GM19395 (cell line): ENCODE results near the gene TANGO2.
"Not testable (repeated sequence)": the region's sequence is repeated elsewhere in the genome, so short reads cannot be mapped to it uniquely, and the experiment has no call there.

Experiments used
- ATAC-seq: cut with Tn5 transposase; IDR thresholded peaks from one replicate; pipeline ENCODE4 v1.9.1; 2021; ENCODE audit warnings: mild to moderate bottlenecking, moderate library complexity; ENCODE audit not compliant: unreplicated experiment

The TANGO2 gene

DNA sequence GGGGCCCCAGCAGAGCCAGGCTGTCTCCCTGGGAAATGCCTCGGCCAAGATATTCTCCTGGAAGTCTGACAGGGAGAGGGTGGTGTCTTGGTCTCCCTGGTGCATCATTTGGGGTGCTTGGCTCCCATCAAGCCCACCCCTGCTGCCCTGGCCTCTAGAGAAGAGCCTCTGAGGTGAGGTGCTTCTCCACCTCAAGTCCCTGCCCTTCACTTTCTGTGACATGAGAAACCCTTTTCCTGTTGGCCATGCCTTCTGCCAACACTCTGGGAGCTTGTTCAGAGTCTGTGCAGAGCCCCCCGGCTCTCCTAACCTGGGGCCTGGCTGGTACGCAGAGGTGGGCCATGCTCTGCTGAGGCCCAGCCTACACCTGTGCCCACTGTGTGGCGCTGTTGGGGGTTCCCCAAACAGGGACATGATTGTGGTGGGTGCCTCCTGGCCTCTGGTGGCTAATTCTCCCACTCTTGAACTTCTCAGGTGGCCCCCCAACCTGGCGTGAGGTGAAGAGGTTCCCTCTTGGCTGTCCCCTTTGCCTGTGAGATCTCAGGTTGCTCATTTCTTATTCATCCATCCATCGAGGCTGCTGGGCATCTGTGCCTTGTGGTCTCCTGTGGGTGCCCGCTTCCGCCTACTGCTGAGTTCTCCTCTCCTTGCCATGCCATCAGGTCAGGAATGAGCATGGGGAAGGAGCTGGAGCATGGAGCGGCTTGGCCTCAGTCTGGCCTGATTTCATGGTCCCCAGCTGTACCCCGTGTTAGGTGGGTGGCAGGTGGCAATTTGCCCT lies 40.0 kb downstream of the TANGO2 start:
- no peak for ATAC-seq

DNA sequence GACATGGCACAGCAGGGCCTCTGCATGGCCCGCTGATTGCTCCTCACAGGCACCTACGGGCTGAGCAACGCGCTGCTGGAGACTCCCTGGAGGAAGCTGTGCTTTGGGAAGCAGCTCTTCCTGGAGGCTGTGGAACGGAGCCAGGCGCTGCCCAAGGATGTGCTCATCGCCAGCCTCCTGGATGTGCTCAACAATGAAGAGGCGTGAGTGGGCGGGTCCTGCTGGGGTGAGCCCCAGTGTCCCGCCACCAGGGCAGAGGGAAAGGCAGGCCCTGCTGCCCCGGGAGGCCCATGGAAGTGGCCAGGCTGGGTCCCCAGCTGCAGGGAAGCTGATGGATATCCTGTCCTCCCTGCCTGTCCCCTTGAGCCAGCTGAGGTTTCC lies 40.6 kb downstream of the TANGO2 start:
- ATAC-seq, result no peak

DNA sequence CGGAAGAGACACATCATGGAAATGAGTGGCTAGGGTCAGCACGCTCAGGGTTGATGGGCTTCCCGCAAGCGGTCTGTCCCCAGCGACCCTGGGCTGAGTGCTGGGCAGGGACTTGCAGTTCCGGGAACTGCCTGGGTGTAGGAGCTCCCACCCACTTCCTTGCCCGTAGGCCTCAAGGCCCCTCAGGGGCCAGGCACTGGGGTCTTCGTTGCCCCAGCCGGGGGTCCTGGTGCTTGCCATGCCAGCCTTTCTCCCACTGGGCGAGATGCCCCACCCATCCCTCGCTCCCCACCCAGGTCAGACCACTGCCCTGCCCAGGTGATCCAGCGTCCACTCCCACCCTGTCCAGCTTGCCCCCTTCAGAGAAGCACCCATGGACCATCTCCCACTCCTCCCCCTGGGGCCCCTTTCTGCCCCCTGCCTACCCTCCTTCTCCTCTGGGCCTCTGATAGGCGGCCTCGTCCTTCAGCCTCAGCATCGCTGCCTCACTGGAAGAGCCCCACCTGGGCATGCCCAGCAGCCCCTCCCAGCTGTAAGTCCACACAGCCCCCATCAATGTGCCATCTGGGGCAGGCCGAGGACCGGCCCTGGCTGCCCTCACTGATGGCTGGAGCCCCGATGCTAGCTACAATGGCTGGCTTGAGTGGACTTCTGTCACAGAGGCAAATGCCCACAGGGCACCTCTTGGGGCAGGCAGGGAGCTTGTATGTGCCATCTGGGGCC lies 41.3 kb downstream of the TANGO2 start:
- ATAC-seq, result no peak

DNA sequence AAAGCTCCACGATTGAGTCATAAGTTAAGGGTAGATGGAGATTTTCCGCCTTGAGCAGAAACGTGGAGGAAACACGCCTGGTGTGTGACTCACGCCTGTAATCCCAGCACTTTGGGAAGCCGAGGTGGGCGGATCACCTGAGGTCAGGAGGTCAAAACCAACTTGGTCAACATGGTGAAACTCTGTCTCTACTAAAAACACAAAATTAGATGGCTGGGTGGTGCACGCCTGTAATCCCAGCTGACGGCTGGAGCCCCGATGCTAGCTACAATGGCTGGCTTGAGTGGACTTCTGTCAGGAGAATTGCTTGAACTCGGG lies 41.8 kb downstream of the TANGO2 start:
- no peak for ATAC-seq

DNA sequence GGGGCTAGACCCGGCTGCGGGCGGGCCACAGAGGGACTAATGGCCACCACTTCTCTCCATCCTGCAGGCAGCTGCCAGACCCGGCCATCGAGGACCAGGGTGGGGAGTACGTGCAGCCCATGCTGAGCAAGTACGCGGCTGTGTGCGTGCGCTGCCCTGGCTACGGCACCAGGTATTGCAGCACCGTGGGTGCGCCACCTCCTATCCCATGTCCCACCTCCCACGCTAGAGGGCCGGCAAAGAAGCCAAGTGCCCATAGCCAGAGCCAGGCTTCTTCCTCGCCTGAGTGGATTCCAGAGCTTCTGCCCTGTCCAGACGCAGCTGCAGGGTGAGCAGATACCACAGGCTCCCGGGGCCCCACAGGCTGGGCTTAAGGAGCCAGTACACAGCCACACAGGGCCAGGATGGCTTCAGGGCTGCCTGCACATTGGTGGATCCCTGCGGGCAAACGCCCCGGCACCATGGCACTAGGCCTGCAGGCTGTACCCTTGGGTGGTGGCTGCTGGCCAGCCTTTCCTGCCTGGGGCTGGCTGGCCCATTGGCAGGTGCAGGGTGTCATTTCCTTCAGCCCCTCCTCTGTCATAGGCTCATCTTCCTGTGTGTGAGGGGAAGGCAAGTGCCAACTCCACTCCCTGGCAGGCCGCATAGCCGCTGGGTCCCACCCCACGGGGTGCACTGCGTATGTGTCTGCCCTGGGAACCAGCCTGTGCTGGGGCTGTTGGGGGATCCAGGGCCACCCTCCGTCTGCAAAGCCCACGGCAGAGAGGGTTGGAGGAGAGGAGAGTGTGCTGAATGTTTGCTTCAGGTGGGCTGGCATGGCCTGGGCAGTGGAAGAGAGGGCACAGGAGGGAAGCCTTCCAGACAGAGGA lies 42.6 kb downstream of the TANGO2 start:
- ATAC-seq, result no peak

DNA sequence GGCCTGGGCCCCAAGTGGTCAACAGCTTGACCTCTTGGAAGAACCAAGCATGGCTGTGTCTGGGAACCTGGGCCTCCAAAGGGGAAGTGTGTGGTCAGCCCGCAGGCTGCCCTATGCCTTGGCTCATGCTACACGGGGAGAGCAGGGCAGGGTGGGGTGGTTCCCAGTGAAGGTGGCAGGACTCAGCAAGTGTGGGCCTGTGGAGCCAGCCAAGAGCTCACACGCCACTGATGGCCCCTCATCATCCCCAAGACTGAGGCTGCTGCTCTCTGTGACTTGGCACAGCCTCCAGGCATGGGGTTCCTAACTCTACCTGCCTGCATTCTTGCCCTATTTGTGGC lies 43.2 kb downstream of the TANGO2 start:
- ATAC-seq, result no peak

DNA sequence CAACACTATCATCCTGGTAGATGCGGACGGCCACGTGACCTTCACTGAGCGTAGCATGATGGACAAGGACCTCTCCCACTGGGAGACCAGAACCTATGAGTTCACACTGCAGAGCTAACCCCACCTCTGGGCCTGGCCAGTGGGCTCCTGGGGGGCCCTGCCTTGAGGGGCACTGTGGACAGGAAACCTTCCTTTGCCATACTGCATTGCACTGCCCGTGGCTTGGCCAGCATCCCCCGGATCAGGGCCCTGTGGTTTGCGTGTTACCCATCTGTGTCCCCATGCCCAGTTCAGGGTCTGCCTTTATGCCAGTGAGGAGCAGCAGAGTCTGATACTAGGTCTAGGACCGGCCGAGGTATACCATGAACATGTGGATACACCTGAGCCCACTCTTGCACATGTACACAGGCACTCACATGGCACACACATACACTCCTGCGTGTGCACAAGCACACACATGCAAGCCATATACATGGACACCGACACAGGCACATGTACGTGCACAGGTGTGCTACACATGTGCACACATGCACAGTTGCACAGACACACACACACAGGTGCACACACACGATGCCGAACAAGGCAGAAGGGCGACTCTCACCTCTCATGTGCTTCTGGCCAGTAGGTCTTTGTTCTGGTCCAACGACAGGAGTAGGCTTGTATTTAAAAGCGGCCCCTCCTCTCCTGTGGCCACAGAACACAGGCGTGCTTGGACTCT lies 43.8 kb downstream of the TANGO2 start:
- no peak for ATAC-seq

DNA sequence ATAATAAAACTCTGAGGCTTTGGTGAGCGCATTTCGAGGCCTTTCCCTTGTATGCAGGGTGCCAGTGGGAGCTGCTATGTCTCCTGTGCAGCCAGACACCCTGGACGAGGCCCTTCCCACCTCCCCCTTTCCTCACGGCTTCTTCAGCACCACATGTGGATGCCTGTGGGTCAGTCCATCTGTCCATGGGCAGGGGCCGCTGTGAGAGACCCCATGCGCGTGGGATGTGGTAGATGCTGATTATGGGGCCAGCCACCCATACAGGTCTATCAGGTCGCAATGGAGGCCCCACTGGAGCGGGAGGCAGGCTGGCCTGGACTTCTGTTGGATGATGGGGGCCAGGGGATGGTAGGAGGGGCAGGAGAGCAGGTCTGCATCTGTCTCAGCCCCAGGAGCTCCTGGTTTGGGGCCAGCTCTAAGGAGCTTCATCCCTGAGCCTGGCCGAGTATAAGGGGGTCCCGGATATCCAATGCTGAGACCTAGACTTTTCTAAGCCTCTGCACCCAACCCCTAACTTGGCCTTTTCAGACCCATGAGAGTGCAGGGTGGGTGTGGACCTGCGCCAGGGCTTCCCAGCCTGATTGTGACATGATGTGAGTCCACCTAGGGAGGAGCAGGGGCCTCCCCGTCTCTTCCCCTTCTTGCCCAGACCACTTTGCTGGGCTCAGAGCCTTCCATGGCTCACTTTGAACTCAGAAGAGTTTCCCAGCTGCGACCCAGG lies 45.1 kb downstream of the TANGO2 start:
- no peak for ATAC-seq

DNA sequence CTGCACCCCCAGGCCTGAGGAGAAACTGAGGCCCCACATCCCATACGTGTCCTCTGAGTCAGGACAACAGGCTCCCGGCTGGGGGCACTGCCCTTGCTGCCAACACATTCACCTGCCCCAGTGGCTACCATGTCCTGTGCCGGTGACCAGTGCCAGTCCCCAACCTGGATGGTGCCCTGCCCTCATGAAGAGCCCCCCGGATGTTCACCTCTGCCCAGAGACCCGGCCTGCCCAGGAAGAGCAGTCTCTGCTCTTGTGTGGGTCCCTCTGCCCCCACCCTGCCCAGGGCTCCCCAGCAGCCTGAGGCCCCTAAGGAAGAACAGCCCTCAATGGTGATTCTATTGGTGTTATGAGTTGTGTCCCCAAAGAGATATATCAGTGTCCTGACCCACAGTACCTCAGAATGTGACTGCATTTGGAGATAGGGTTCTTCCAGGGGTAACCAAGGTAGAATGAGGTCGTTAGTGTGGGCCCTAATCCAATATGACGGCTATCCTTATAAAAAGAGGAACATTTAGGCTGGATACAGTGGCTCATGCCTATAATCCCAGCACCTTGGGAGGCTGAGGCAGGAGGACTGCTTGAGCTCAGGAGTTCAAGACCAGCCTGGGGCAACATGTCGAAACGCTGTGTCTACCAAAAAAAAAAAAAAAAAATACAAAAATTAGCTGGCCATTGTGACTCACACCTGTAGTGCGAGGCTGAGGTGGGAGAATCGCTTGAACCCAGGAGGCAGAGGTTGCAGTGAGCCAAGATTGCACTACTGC lies 45.9 kb downstream of the TANGO2 start:
- no peak for ATAC-seq

DNA sequence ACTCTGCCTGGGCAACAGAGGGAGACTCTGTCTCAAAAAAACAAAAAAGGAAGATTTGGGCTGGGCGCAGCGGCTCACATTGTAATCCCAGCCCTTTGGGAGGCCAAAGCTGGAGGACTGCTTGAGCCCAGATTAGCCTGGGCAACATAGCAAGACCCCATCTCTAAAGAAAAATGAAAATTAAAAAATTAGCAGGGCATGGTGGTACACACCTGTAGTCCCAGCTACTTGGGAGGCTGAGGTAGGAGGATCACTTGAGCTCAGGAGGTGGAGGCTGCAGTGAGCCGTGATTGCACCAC lies 46.4 kb downstream of the TANGO2 start:
- not testable (repeated sequence) for ATAC-seq

DNA sequence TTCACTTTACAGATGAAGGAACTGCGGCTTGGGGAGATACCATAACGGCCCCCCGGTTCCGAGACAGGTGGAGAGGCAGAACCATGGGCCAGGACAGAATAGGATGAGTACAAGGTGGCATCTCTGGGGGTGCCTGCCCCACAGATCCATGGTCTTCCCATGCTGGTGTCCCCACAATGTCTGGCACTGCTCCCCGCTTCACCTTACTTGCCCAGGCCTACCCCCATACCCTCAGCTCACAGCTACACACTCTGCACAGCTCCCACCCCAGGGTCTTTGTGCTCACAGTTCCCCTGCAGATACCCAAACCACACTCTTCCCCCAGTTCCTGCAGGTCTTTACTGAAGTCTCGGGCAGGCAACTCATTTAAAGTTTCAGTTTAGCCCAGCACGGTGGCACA lies 47.7 kb downstream of the TANGO2 start:
- ATAC-seq, result no peak

DNA sequence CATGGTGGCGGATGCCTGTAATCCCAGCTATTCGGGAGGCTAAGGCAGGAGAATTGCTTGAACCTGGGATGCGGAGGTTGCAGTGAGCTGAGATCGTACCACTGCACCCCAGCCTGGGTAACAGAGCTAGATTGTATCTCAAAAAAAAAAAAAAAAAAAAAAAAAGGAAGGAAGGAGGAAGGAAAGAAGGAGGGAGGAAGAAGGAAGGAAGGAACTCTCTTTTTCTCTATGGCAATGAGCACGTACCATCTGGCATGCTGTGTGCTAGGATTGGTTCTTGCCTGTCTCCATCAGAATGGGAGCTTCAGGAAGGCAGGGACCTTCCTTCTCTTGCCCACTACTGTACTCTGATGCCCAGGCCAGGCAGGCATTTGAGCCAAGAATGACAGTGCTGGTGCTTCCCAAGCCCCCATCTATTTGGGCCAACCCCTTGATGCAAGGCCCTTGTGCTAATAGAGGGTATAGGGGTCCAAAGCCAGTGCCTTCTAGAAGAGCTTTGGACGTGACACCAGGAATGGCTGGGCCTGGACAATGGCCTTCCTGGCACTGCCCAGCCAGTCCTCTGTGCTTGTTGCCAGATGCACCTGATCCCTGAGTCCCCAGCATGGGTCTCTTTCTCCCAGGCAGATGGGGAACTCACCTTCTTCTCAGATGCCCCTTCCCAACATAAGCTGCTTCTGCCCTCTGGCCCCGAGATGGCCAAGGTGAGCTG lies 48.6 kb downstream of the TANGO2 start:
- no peak for ATAC-seq

DNA sequence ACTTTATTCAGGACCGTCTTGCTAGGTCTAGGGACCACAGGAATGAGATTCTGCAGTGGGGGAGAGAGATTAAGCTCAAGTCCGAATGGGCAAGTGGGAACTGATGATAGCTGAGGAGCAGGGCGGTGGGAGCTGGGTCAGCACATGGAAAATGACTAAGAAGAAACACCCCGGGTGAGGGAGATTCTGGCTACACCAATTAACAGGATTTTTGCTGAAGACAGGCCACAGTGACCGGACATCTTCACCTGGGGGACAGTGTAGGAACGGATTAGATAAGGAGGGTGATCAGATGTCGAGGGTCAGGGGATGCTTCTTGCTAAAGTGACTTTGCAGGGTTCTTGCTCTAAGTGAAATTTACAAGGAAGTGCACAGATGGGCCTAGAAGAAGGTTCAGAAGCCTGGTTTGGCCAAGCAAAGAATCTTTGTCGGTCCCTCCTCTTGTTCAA lies 50.6 kb downstream of the TANGO2 start:
- ATAC-seq, result no peak

DNA sequence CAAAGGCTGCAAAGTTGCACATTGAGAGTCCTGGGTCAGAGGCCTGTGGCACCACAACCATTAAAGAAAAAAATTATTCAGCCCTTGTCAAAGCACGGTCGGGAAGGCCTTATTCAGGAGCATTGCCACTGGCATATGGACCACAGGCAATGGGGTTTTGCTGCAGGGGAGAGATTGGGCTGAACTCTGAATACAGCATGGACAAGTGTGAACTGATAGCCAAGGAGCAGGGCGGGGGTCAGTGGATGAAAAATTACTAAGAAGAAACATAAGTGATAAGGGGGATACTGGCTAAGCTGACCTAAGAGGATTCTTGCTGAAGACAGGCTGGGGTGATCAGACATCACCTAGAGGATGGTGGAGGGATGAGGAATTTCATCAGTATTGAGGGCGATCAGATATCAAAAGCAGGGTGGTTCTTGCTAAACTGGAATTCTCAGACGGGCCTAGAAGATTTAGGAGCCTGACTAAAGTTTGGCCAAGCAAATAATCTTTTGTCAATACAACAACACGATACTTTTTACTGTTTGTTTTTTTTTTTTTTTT lies 55.8 kb downstream of the TANGO2 start:
- no peak for ATAC-seq

DNA sequence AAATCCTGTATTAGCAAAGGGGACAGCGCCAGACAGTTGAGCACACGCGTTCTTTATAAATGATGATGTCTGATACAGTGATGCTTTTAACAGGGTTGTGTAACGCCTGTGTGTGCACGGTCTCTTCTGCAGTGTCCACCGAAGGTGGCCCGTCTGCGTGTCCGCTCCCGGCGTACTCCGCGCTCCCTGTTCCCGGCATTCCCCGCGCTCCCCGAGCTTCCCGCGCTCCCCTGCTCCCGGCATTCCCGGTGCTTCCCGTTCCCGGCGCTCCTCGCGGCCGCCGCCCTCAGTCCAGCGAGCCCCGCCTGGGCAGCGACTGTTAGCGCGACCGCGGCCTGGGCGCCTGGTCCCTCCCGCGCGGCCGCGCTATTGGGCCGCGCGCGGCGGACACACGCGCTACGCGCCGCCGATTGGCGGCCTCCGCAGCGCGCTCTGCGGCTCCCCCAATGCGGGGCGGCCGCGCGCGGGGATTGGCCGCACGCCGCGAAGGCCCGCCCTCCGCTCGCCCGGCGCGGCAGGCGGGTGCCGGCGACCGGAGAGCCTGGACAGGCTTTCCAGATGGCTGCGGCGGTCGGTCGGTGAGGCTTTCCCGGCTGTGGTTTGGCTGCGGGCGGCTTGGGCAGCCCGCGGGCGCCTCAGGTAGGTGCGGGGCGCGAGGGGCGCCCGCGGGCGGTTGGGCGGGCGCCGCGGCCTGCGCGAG lies 59.0 kb downstream of the TANGO2 start, which contains the start of gene DGCR8:
TSS of gene DGCR8 (plus strand) at position 497 of the 700 bp plus-strand sequence. CDS start 5,723 bp downstream, outside the sequence.
- ATAC-seq, result peak; percentile 71

DNA sequence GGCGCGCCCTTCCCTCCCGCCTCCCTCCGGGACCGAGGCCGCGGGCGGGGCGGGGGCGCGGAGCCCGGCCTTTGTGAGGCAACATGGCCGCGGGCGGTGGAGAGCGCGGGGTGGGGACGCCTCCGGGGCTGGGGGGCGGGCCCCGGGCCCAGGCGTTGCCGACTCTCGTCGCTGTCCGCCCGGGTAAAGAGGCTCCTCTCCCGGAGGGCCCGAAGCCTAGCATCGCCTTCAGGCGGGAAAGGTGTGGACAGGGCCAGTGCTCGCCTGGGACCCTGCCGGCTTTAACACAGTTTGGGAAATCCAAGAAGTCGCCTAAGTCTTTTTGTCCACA lies 59.5 kb downstream of the TANGO2 start:
- ATAC-seq, result peak; percentile 65

DNA sequence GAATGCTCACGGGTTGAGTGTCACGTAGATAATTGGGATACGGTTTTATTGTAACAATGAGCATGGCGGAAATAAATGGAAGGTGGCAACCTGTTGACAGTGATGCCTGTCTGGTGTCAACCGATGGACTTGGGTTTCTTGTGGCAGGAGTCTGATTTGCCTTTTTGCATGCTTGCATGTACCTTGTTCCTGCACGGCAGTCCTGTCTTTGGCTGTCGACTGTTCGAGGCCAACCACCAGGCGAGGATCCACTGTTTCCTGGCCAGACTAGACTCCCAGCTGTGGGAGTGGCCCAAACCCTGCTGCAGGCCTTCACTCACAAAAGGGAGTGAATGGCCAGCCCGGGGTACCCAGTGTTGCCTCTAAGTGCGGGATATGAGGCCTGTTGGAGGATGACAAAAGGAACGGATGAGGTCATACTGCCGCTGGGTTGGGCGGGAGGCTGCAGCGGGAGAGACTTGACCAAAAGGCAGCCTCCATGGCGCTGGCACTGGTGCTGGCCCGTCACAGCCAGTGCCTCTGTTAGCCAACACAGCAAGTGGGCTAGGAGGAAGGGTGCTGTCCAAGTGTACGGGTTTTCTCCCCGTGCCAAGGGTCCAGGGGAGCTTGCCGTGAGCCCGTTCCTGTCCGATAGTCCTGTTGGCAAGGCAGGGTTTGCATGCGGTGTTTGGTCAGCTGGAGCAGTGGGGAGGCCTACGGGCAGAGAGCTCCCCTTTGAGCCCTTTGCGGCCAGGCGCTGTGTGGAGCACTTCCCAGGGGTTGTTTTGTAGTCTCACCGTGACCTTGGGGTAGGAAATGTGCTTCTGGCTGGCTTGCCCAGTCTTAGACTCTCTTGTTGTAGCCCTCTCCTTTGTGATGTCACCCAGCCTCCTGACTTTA lies 60.1 kb downstream of the TANGO2 start:
- no peak for ATAC-seq
